Loucy (cell line): ENCODE results near the gene SYNGR3.
A peak's percentile ranks its signal among the peaks of the same experiment; 100 is the strongest.

Experiments used
- H2AFZ ChIP-seq: fragments of 200-600 bp; sonication (generic); 2 replicates; pipeline ENCODE4 v1.6.0; 2016; ENCODE audit warnings: antibody characterized with exemption, mild to moderate bottlenecking, low read length, moderate library complexity
- H3F3A ChIP-seq: fragments of 200-600 bp; 2 replicates; pipeline ENCODE4 v1.6.0; 2016; ENCODE audit warnings: antibody characterized with exemption, low read depth, mild to moderate bottlenecking
- H3K27me3 ChIP-seq: fragments of 200-600 bp; sonication (generic); 2 replicates; pipeline ENCODE4 v1.6.1; 2014; ENCODE audit warnings: low read length, mild to moderate bottlenecking; ENCODE audit not compliant: insufficient read depth, poor library complexity, severe bottlenecking
- H3K36me3 ChIP-seq: fragments of 200-600 bp; sonication (generic); 2 replicates; pipeline ENCODE4 v1.6.1; 2016; ENCODE audit warnings: low read length; ENCODE audit not compliant: insufficient read depth
- H3K4me1 ChIP-seq: fragments of 200-600 bp; sonication (generic); 2 replicates; pipeline ENCODE4 v1.5.1; 2014; ENCODE audit warnings: low read length, mild to moderate bottlenecking; ENCODE audit not compliant: insufficient read depth, poor library complexity, severe bottlenecking
- H3K4me2 ChIP-seq: fragments of 200-600 bp; sonication (generic); 2 replicates; pipeline ENCODE4 v1.6.0; 2014; ENCODE audit warnings: antibody characterized with exemption, low read length, low read depth, mild to moderate bottlenecking; ENCODE audit not compliant: poor library complexity, severe bottlenecking
- H3K4me3 ChIP-seq: fragments of 200-600 bp; sonication (generic); 2 replicates; pipeline ENCODE4 v1.5.1; 2014; ENCODE audit warnings: low read length, mild to moderate bottlenecking, mixed read lengths; ENCODE audit not compliant: poor library complexity, severe bottlenecking
- H3K79me2 ChIP-seq: fragments of 200-600 bp; sonication (generic); 2 replicates; pipeline ENCODE4 v1.6.1; 2014; ENCODE audit warnings: low read length; ENCODE audit not compliant: insufficient read depth
- H3K9ac ChIP-seq: fragments of 200-600 bp; sonication (generic); 2 replicates; pipeline ENCODE4 v1.6.0; 2014; ENCODE audit warnings: mild to moderate bottlenecking, low read depth, low read length, moderate library complexity; ENCODE audit not compliant: poor library complexity, severe bottlenecking
- H3K9me2 ChIP-seq: fragments of 200-600 bp; sonication (generic); replicated peaks from 2 replicates; pipeline ENCODE4 v1.6.1; 2016; ENCODE audit warnings: low read depth, low read length, mixed read lengths
- H3K9me3 ChIP-seq: fragments of 200-600 bp; sonication (generic); 2 replicates; pipeline ENCODE4 v1.6.1; 2014; ENCODE audit warnings: mild to moderate bottlenecking, antibody characterized with exemption, low read length, low read depth; ENCODE audit not compliant: insufficient read depth
- H4K20me1 ChIP-seq: fragments of 200-600 bp; sonication (generic); 2 replicates; pipeline ENCODE4 v1.6.0; 2014; ENCODE audit warnings: antibody characterized with exemption, low read length, mild to moderate bottlenecking; ENCODE audit not compliant: insufficient read depth, poor library complexity, severe bottlenecking
- EZH2phosphoT487 ChIP-seq: fragments of 200-600 bp; IDR thresholded peaks from 2 replicates; pipeline ENCODE4 v1.6.1; 2018; ENCODE audit warnings: antibody characterized with exemption, mild to moderate bottlenecking, moderate library complexity, borderline replicate concordance
- TF ChIP-seq, protein P1 (sequence below): fragments of 200-600 bp; sonication (generic); conservative IDR thresholded peaks from 2 replicates; pipeline ENCODE4 v1.5.1; 2014; ENCODE audit warnings: mild to moderate bottlenecking, antibody characterized with exemption, low read length

Gene SYNGR3

DNA sequence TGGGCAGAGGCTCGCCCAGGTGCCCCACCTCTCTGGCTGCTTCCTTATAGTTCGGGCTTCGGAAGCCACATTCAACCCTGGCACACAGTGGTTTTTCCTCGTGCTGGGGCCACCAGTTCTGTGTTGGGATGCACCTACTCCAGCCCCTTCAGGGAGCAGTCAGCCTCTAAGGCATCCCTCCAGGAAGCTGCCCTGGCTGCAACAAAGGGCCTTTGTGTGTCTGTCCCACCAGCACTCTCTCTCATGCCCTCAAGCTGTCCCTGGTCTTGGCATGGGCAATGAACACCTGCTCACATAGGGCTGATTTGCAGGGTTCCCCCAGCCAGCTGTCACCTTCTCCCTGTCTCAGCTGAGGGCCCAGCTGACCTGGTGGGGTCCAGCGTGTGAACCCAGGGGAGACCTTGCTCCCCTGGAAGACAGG lies 7.7 kb upstream of the SYNGR3 start:
- H3K4me1 ChIP-seq: no peaks in the 10 kb centered on the region

DNA sequence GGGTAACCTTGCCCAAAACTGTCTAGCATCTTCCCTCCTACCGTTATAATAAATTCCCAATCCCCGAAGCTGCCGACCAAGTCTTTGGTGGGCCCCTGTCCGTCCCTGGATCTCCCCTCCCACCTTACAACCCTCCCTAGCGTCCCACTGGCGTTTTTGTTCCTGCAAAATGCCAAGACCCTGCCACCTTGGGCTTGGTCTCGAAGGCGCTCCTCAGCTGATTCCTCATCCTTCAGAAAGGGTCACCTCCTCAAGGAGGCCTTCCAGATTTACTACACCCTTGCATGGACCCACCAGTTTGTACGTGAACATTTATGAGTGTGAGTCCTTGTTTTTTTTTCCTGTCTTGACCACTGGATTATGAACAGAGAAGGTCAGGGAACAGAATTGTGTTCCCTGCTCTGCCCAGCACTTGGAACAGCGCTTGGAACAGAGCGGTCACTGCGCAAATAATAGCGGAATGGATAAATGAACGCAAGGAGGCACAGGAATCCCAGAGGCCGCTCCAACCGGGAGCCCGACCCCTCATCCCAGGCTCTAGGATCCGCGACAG lies 6.7 kb upstream of the SYNGR3 start:
- peak overlapping the region; percentile 61 for H3K4me2 ChIP-seq
- no peaks in the 10 kb centered on the region for H3K9me2 ChIP-seq
- TF ChIP-seq, protein P1, sequence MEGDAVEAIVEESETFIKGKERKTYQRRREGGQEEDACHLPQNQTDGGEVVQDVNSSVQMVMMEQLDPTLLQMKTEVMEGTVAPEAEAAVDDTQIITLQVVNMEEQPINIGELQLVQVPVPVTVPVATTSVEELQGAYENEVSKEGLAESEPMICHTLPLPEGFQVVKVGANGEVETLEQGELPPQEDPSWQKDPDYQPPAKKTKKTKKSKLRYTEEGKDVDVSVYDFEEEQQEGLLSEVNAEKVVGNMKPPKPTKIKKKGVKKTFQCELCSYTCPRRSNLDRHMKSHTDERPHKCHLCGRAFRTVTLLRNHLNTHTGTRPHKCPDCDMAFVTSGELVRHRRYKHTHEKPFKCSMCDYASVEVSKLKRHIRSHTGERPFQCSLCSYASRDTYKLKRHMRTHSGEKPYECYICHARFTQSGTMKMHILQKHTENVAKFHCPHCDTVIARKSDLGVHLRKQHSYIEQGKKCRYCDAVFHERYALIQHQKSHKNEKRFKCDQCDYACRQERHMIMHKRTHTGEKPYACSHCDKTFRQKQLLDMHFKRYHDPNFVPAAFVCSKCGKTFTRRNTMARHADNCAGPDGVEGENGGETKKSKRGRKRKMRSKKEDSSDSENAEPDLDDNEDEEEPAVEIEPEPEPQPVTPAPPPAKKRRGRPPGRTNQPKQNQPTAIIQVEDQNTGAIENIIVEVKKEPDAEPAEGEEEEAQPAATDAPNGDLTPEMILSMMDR: no peak
- no peak for TF ChIP-seq EZH2phosphoT487
- no peaks in the 10 kb centered on the region for H4K20me1 ChIP-seq
- peak overlapping the region; percentile 87 for H3K4me3 ChIP-seq
- H3K9me3 ChIP-seq: no peaks in the 10 kb centered on the region
- no peaks in the 10 kb centered on the region for H3F3A ChIP-seq
- H2AFZ ChIP-seq: peak overlapping the region; percentile 78; the same call in 1 of the 2 replicates
- H3K79me2 ChIP-seq: peaks cover 21% of the 10 kb centered on the region
- H3K9ac ChIP-seq: no peak overlapping the region
- H3K27me3 ChIP-seq: no peaks in the 10 kb centered on the region
- H3K4me1 ChIP-seq: no peaks in the 10 kb centered on the region
- H3K36me3 ChIP-seq: no peaks in the 10 kb centered on the region; the same call in 1 of the 2 replicates

More for the DNA sequence above, 7.7 kb upstream of the SYNGR3 start:
- TF ChIP-seq, protein P1: no peak
- no peak for TF ChIP-seq EZH2phosphoT487
- Histone ChIP-seq H3K9me3 (no peaks in the 10 kb centered on the region), H3K27me3 (no peaks in the 10 kb centered on the region), H3K36me3 (no peaks in the 10 kb centered on the region; the same call in 1 of the 2 replicates), H3K4me3 (no peak overlapping the region), H3K9me2 (no peaks in the 10 kb centered on the region), H3K9ac (no peak overlapping the region), H2AFZ (no peak overlapping the region), H3K4me2 (no peak overlapping the region), H3K79me2 (peaks cover 21% of the 10 kb centered on the region), H4K20me1 (no peaks in the 10 kb centered on the region), H3F3A (no peaks in the 10 kb centered on the region)

DNA sequence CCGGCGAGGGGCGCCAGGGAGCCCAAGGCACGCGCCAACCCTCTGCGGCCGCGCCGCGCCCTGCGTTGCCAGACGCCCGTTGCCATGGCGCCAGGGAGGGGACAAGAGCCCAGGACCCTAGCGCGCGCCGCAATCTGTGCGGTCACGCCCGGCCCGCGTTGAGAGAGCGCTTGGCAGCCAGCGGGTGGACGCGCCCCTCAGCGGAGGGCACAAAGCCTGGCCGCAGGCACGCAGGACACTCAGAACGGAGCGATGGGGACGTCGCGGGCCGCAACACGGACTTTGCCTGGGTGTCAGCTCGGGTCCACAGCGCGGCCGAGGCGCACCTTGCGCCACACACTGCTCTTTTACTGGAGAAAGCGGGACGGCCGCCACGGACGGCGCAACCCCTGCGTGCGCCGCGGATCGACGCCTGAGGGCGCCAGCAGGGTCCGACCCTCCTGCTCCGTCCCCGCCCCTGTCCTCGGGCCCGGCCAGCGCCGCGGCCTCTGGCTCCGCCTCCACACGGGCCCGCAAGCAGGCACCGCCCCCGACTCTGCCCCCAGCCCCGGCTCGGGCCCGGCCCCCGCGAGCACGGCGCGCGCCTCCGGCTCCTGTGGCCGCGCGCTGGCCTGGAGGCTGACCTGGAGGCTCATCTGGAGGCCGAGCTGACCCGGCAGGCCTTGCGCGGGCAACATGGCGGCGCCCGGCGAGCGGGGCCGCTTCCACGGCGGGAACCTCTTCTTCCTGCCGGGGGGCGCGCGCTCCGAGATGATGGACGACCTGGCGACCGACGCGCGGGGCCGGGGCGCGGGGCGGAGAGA lies 6.0 kb upstream of the SYNGR3 start, which contains the start of gene GFER:
GFER (plus strand) TSS at position 650 of the 803 bp plus-strand sequence; CDS start at position 676, 26 bp downstream.
- Histone ChIP-seq H3K4me3 (peak within 1 kb of the TSS; percentile 87), H3K79me2 (peaks cover 21% of the 10 kb centered on the region), H3K9me3 (no peaks in the 10 kb centered on the region), H4K20me1 (no peaks in the 10 kb centered on the region), H3F3A (no peaks in the 10 kb centered on the region), H3K36me3 (no peaks in the 10 kb centered on the region; the same call in 1 of the 2 replicates), H3K9me2 (no peaks in the 10 kb centered on the region), H3K27me3 (no peaks in the 10 kb centered on the region), H3K9ac (peak within 1 kb of the TSS; percentile 88), H3K4me2 (peak within 1 kb of the TSS; percentile 89), H2AFZ (peak within 1 kb of the TSS; percentile 78; the same call in 1 of the 2 replicates), H3K4me1 (no peaks in the 10 kb centered on the region)
- no peak for TF ChIP-seq EZH2phosphoT487
- TF ChIP-seq, protein P1: no peak; the same call in 1 of the 2 replicates
